DND-41 (cell line): Measurements from ENCODE around the gene CTTNBP2.
A peak's percentile ranks its signal among the peaks of the same experiment; 100 is the strongest.

ENCODE experiments used
- ATAC-seq: fragments of 200-7000 bp; cut with Tn5 transposase; 3 replicates; pipeline ENCODE4 v1.9.1; 2021; ENCODE audit warnings: low read depth; ENCODE audit not compliant: insufficient read depth
- DNase-seq: peaks from one replicate; pipeline ENCODE4 v3.0.0-alpha.2; 2020
- H2AFZ ChIP-seq: 2 replicates; pipeline ENCODE4 v1.6.0; 2012; ENCODE audit warnings: low read depth, low read length
- H3K27ac ChIP-seq: 2 replicates; pipeline ENCODE4 v1.5.1; 2012; ENCODE audit warnings: low read length, inconsistent platforms
- H3K27me3 ChIP-seq: fragments of 200-600 bp; sonication (generic); 2 replicates; pipeline ENCODE4 v1.6.0; 2012; ENCODE audit warnings: low read length, mild to moderate bottlenecking, inconsistent platforms; ENCODE audit not compliant: insufficient read depth, poor library complexity
- H3K36me3 ChIP-seq: 2 replicates; pipeline ENCODE4 v1.5.1; 2012; ENCODE audit warnings: low read length, inconsistent platforms; ENCODE audit not compliant: insufficient read depth
- H3K4me1 ChIP-seq: 2 replicates; pipeline ENCODE4 v1.5.1; 2012; ENCODE audit warnings: mild to moderate bottlenecking, low read length; ENCODE audit not compliant: insufficient read depth
- H3K4me2 ChIP-seq: 2 replicates; pipeline ENCODE4 v1.6.0; 2012; ENCODE audit warnings: mild to moderate bottlenecking, moderate library complexity, low read length, inconsistent platforms; ENCODE audit not compliant: insufficient read depth
- H3K4me3 ChIP-seq, 2 experiments: fragments of 200-600 bp in 1 of 2; shearing (Covaris generic) in 1 of 2; 2 replicates each; pipeline ENCODE4 v1.5.1; 2012 to 2016; ENCODE audit warnings: inconsistent platforms in 2 of 2, low read length in 2 of 2, mild to moderate bottlenecking in 2 of 2, low read depth in 1 of 2, moderate library complexity in 1 of 2
- H3K79me2 ChIP-seq: 2 replicates; pipeline ENCODE4 v1.6.0; 2012; ENCODE audit warnings: low read length, inconsistent platforms; ENCODE audit not compliant: insufficient read depth
- H3K9ac ChIP-seq: 2 replicates; pipeline ENCODE4 v1.6.0; 2012; ENCODE audit warnings: low read depth, mild to moderate bottlenecking, inconsistent platforms, low read length, moderate library complexity
- H3K9me3 ChIP-seq: 2 replicates; pipeline ENCODE4 v1.5.1; 2012; ENCODE audit warnings: low read length, moderate library complexity, mild to moderate bottlenecking, inconsistent platforms; ENCODE audit not compliant: insufficient read depth, severe bottlenecking
- H4K20me1 ChIP-seq: 2 replicates; pipeline ENCODE4 v1.6.0; 2012; ENCODE audit warnings: low read length; ENCODE audit not compliant: insufficient read depth
- EZH2 ChIP-seq: IDR thresholded peaks from 3 replicates; pipeline ENCODE4 v1.6.1; 2012; ENCODE audit warnings: borderline replicate concordance, low read depth, mild to moderate bottlenecking, moderate library complexity, low read length, inconsistent platforms; ENCODE audit not compliant: severe bottlenecking
- TF ChIP-seq, protein P1 (sequence below): IDR thresholded peaks from 2 replicates; pipeline ENCODE4 v1.5.1; 2012; ENCODE audit warnings: borderline replicate concordance, low read length, moderate library complexity, mild to moderate bottlenecking; ENCODE audit not compliant: poor library complexity, severe bottlenecking; ENCODE audit errors: extremely low read depth

CTTNBP2 gene

DNA sequence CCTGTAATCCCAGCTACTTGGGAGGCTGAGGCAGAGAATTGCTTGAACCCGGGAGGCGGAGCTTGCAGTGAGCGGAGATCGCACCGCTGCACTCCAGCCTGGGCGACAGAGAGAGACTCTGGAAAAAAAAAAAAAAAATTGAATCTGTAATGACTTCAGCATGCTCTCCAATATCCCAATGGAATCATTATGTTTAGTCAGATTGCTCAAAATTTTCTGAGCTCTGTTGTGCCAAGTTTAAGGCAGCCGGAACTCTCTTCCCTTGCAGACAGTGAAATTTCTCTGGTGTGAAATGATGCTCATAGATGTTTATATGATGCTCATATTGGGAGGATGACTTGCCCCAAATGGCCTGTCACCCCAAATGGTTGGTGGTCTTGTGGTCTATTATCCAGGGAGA, 180.9 kb downstream of the CTTNBP2 start:
- no peak for ATAC-seq
- TF ChIP-seq EZH2 = no peak
- TF ChIP-seq, protein P1, sequence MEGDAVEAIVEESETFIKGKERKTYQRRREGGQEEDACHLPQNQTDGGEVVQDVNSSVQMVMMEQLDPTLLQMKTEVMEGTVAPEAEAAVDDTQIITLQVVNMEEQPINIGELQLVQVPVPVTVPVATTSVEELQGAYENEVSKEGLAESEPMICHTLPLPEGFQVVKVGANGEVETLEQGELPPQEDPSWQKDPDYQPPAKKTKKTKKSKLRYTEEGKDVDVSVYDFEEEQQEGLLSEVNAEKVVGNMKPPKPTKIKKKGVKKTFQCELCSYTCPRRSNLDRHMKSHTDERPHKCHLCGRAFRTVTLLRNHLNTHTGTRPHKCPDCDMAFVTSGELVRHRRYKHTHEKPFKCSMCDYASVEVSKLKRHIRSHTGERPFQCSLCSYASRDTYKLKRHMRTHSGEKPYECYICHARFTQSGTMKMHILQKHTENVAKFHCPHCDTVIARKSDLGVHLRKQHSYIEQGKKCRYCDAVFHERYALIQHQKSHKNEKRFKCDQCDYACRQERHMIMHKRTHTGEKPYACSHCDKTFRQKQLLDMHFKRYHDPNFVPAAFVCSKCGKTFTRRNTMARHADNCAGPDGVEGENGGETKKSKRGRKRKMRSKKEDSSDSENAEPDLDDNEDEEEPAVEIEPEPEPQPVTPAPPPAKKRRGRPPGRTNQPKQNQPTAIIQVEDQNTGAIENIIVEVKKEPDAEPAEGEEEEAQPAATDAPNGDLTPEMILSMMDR = no peak
- Histone ChIP-seq H3K9ac (no peak overlapping the region), H3K36me3 (no peaks in the 10 kb centered on the region), H3K4me3 (no peak overlapping the region), H3K27me3 (no peaks in the 10 kb centered on the region), H4K20me1 (no peaks in the 10 kb centered on the region), H3K4me1 (peaks cover 11% of the 10 kb centered on the region), H3K9me3 (no peaks in the 10 kb centered on the region), H3K79me2 (no peaks in the 10 kb centered on the region), H3K27ac (no peak overlapping the region), H2AFZ (no peak overlapping the region), H3K4me2 (no peak overlapping the region)
- DNase-seq = no peak

DNA sequence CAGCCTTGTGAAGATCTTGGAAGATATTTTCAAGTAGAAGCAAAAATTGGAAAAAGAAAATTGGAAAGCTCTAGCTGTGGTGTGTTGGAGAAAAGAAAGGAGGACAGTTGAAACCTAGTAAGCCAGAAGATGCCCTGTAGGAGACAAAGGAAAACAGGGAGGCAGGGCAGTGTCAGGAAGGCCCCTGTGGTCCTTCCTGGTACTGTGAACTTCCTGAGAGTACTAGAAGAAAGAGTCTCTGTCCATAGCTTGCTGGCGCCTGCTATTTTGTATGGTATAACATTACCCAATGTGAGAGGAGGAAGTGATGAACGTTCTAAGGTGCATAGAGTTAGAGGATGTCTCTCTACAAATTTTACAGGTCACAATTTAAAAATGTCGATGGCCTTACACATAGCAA, 183.1 kb downstream of the CTTNBP2 start:
- H4K20me1 ChIP-seq = no peaks in the 10 kb centered on the region
- no peaks in the 10 kb centered on the region for H3K9me3 ChIP-seq
- H3K4me2 ChIP-seq = no peak overlapping the region
- no peak overlapping the region for H3K9ac ChIP-seq
- peak overlapping the region; percentile 63; the same call in 1 of the 2 replicates for H2AFZ ChIP-seq
- DNase-seq = no peak
- no peak for TF ChIP-seq EZH2
- TF ChIP-seq, protein P1 = no peak
- H3K27me3 ChIP-seq = no peaks in the 10 kb centered on the region
- peak; percentile 50; the same call in 2 of the 3 replicates for ATAC-seq
- no peaks in the 10 kb centered on the region for H3K36me3 ChIP-seq
- H3K4me3 ChIP-seq = no peak overlapping the region
- peaks cover 14% of the 10 kb centered on the region for H3K4me1 ChIP-seq
- H3K27ac ChIP-seq = no peak overlapping the region
- no peaks in the 10 kb centered on the region for H3K79me2 ChIP-seq

DNA sequence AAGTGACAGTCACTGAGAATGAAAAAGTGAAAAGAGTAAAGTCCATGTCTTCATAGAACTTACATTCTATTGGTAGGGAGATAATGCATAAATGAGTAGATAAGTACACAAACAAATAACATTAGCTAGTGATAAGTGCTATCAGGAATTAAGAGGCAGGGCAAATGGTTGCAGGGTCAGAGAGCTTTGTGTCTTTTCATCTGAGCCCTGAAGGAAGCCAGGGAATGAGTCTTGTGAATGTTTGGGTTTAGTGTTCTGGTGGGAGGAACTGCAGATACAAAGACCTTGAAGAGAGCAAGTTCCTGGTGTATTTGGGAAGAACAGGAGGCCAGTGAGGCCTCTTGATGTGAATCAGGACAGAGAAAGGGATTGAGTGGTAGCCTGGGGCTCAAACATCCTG, 183.8 kb downstream of the CTTNBP2 start:
- no peak overlapping the region for H3K4me3 ChIP-seq
- peaks cover 11% of the 10 kb centered on the region for H3K4me1 ChIP-seq
- H3K4me2 ChIP-seq = no peak overlapping the region
- H3K27me3 ChIP-seq = no peaks in the 10 kb centered on the region
- ATAC-seq (no peak), DNase-seq (no peak)
- H4K20me1 ChIP-seq = no peaks in the 10 kb centered on the region
- H3K9ac ChIP-seq = no peak overlapping the region
- H3K27ac ChIP-seq = no peak overlapping the region
- peak overlapping the region; percentile 63 for H2AFZ ChIP-seq
- H3K9me3 ChIP-seq = no peaks in the 10 kb centered on the region
- H3K79me2 ChIP-seq = no peaks in the 10 kb centered on the region
- no peaks in the 10 kb centered on the region for H3K36me3 ChIP-seq
- TF ChIP-seq, protein P1 = no peak
- TF ChIP-seq EZH2 = no peak

DNA sequence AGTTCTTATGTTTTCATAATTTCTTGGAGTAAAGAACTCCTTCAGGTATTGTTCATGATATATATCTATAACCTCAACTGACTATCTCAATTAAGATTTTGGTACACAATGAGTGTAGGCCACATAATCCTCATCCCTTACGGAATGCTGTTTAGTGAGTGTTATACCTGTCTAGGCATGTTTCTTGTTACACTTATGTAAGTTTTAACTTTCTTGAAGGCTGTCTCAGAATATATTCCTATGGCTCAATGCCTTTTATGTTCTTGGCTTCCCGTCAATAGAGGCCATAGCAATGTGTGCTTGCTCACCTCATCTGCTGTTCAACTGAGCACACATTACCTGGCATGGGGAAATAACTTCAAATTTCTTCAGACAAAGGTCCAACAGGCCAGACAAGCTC, 185.1 kb downstream of the CTTNBP2 start:
- Histone ChIP-seq H3K79me2 (no peaks in the 10 kb centered on the region), H4K20me1 (no peaks in the 10 kb centered on the region), H3K27ac (no peak overlapping the region), H3K36me3 (no peaks in the 10 kb centered on the region), H3K4me2 (no peak overlapping the region), H2AFZ (peak overlapping the region; percentile 22; the same call in 1 of the 2 replicates), H3K9me3 (no peaks in the 10 kb centered on the region), H3K4me1 (peaks cover 11% of the 10 kb centered on the region), H3K27me3 (no peaks in the 10 kb centered on the region), H3K9ac (no peak overlapping the region), H3K4me3 (no peak overlapping the region)
- TF ChIP-seq EZH2 = no peak
- TF ChIP-seq, protein P1 = no peak
- no peak for ATAC-seq
- no peak for DNase-seq
